Fibroblast of skin of right biceps (primary cell): Measurements from ENCODE around the gene CSK.
"Not testable (repeated sequence)": the region's sequence is repeated elsewhere in the genome, so short reads cannot be mapped to it uniquely, and the experiment has no call there.

Experiments used
- DNase-seq: peaks from one replicate; pipeline ENCODE4 v3.0.0-alpha.2; 2013

The CSK gene

DNA sequence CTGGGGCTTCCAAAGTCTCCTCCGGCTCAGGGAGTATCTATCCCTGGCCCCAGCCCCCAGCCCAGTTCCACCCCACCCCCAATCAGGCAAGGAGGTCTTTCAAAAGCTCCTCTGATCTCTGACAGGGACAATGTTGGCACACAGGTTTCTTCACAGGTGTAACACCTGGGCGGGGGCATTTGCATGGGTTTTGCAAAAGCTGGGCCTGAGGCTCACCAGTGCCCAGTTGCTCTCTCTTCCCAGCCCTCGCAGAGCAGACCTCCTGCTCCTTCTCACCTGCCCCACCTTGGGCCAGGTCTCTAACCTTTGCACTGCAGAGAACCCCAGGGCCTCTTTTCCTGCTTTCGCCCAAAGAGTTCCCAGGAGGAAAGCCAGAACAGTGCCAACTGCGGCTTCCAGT, 8.6 kb upstream of the CSK start:
- no peak for DNase-seq

DNA sequence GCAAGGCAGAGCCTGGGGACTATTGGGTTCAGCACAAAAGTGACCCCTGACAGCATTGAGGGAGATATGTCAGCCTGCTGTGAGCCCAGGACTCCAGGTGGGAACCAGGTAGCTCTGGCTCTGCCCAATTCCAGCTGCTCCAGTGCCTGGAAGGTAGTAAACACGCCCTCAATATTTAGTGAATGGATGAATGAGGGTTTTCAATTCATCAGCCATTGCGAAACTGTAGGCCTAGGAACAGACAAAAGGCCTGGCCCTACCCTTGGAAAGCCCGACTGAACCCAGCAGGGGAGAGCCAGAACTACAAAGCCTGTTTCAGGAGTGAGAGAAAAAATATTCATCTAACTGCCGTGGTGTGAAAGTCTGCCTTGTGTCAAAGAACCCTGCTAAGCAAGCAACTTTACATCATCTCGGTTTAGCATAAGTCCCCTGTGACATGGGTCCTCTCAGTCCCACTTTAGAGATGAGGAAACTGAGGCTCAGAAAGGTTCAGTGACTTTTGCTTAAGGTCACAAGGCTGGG, 8.1 kb upstream of the CSK start:
- no peak for DNase-seq

DNA sequence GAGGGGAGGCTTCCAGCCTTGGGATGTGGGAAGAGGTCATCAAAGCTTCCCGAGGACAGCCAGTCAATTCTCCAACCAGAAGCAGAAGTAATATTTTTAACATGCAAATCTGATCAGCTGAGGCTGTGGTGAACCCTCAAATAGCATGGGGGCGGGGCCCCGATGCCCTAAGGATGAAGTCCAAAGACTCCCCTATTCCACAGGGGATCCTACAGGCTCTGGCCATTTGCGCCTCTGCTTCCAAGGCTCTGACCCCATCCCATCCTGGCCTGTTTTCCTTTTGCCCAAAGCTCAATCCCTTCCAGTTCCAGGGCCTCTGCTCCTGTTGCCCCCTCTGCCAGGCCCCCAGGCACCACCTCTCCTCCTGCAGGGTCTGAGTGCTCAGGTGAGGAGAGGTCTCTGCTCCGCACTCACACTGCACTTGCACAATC, 6.7 kb upstream of the CSK start:
- DNase-seq: no peak

DNA sequence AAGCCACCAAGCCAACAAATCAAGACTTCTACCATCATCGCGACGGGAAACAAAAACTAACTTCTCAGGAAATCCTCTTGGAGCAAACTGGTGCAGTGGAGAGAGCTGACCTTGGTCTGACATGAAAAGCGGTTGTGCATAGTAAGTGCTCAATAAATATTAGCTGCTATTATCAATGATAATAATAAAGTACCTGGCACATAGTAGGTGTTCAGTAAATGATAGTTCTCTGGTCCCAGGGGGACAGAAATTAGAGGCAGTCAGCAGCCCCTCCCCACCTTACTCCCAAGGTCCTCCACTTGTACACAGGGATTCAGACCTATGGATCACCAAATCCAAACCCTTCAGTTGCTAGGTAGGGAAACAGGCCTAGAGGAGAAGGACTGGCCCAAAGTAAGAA, 6.0 kb upstream of the CSK start:
- DNase-seq: no peak

DNA sequence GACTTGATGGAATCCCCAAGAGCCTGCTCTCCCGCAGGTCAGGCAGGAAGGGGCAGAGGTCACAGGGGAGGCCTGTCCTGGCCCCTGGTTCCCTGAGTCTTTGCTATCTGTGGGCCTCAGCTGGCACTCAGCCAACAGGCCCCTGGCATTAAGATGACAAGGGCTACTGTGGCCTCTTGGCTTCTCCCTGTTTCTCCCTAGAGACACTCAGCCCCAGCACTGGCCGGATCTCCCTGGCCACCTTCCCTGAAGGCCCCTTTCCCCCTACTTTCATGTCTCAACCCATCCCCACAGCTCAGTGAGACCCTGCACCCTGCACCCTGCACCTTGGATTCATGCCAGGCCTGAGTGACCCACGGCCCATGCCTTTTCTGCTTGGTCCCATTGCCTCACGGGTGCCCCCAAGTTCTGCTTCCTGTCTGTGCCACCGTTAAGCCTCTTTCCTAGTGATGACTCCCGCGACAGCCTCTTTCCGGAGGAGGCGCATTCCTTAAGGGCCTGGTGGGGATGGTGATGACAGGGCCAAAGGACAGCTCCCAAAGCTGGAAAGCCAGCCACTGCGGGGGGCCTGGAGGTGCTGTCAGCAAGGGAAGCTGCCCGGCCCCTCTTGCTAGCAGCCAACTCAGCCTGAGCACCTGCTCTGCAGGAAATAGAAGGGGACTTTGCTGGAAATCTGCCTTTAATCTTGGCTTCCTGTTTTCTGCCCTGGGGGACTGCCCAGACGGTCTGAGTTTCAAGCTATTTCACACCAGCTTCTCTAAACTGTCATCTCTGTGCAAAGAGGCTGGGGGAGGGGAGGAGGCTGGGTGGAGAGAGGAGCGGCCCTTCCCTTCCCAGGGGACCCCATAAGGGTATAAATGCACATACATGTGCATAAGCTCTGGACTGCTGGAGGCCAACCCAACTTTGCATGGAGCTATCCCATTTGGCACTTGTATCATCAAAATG, 4.8 kb upstream of the CSK start:
- DNase-seq: peak; percentile 48

DNA sequence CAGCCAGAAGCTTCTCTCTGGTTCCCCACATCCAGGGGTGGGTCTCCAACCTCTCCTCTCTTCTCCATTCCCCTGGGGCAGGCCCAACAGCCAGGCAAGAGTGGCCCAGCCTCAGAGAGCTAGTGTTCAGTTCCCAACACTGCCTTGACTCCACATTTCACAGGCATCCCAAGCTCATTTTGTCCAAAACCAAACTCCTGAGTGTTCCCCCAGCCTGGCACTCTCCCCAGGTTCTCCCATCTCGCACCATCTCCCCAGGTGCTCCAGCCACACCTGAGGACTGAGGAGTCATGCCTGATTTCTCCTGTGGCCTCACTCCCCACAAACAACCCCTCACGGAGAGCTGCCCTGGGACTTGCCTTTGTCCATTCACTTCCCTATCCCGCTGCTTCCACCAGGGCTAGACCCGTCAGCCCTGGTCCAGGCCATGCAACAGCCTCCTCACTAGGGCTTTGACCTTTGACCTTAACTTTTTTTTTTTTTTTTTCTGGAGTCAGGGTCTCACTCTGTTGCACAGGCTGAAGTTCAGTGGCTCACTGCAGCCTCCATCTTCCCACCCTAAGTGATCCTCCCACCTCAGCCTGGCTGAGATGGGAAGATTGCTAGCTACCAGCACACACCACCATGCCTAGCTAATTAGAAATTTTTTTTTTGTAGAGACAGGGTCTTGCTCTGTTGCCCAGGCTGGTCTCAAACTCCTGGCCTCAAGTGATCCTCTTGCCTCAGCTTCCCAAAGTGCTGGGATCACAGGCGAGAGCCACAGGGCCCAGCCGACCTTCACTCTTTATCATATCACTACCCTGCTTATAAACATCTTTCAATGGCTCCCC, 3.9 kb upstream of the CSK start:
- DNase-seq: no peak

DNA sequence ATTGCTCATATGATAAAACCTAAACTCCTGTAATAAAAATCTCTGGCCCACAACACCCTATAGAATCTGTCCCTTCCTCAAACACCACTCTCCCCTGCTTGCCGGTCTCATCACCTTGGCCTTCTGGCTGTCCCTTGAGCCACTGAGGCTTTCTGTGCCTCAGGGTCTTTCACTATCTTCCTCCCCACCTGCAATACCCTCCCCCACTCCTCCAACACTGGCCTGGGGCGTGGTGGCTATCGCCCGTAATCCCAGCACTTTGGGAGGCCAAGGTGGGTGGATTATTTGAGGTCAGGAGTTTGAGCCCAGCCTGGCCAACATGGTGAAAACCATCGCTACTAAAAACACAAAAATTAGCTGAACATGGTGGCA, 3.3 kb upstream of the CSK start:
- no peak for DNase-seq

DNA sequence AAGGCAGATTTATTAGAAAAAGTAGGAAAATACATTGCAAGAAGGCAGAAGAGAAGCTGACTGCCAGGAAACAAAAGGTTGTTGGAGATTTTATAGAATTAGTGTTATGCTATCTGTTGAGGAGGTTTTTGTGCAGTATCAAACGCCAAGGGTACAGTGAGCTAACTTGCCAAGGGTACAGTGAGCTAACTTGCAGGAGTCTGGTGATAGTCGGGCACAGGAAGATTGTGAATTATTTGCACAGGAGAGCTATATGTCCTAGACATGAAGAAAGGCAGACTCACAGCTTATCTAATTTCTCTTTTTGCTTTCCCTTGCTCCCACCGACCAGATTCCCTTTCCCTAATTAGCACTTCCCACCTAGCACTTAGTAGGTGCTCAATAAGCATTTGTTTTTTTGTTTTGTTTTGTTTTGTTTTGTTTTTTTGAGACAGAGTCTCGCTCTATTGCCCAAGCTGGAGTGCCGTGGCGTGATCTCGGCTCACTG, 2.7 kb upstream of the CSK start:
- no peak for DNase-seq

DNA sequence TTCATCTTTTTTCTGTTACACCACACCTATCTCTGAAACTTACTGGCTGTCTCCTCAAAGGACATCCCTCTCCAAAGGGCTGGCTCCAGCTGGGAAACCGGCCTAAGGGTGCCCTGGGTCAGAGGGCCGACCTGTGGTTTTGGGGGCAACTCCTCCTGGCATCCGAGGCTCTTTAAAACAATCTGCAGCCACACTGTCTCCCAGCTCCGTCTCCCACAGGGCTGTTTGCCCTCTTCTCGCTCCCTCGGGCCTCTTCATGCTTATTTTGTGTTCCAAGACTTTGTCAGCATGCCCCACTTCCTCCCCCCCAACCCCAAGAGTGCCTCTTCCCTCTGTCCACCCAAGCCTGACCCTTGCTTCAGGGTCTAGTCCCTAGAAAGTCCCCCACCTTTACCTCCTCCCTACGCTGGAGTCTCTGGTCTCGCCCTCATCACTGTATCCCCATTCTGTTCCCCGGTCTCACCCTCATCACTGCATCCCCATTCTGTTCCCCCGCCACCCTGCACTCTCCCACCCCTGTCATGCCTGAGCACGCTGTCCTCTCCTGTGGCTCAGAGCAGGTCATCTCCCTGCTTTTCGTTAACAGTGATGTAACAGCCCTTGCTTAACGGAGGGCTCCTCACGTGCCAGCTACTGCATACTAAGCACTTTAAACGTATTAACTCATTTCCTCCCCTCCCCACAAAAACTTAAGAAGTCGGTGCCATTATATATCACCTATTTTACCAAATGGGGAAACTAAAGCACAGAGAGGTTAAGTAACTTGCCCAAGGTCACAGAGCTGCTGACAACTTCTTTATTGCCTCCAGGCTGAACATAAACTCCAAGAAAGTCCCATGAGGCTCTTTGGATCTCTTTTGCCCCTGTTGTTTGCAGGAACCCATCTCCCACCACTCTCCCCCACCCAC, 1.1 kb upstream of the CSK start:
- DNase-seq: peak; percentile 61

DNA sequence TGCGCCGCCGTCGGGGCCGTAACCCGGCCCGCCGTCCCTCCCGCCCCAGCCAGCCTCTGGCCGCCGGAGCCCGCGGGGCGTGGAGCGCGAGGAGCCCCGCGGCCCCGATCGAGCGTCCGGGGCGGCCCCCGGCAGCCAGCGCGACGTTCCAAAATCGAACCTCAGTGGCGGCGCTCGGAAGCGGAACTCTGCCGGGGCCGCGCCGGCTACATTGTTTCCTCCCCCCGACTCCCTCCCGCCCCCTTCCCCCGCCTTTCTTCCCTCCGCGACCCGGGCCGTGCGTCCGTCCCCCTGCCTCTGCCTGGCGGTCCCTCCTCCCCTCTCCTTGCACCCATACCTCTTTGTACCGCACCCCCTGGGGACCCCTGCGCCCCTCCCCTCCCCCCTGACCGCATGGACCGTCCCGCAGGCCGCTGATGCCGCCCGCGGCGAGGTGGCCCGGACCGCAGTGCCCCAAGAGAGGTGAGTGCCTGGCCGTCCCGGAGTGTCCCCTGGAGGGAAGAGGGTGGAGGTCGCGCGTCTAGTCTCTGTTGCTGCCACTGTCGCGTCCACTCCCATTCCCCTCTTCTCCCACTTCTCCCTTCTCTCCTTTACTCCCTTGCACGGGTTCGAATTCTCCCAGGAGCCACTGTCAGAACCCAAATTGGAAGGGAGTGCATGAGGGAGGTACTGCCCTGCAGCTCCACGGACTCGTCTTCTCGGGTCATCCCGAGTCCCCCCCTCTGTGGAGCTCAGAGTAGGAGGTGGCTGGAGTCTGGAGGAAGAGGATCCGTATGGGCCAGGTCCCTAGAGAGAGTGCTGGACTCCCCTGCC, 585 bp downstream of the CSK start:
- DNase-seq: peak; percentile 27

DNA sequence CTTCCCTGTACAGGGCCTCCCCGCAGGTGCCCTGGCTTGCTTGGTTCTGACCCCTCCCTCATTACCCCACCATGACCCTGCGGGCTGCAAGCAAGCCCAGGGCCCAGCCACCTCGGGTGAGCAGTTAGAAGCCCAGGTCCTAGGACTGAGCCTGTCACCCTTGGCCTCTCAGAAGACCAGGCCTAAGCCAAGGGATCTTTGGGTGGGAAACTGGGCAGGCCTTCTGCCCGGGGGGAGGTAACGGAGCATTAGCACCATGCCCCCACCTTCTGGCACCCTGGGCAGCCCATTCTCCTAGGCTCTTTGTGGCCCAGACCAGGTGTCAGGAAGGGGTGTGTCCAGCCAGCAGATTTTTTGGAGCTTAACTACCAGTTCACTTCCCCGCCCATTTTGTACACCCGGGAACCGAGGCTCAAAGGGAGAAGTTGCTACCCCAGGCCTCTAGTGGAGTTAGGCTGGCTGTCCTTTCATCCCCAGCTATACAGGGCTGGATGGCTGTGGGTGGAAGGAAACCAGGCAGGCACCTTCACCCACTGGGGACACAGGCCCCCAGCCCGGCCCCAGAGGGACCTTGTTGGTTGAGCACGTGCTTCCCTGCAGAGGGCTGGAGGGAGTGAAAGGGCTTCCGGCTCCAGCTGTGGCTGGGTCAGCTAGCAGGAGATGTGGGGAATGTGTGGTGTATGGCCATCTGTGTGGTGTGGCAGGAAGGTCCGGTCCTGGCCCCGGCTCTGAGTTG, 1.4 kb downstream of the CSK start:
- DNase-seq: peak; percentile 8

DNA sequence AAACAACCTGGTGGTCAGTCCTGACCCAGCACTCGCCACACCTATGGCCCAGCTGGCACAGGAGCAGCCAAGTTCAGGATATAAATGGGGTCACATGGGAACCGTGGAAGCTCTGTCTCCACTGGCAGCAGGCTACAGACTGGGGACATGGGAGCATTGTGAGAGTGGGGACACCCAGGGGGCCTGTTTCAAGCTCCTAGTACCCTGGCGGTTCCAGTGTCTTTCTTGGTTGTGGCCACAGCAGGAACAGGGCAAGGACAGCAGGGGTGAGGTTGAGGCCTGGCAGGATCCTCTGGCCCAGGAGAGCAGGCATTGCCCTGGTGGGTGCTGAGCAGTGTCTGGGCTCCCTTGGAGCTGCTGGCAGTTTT, 1.9 kb downstream of the CSK start:
- DNase-seq: no peak

DNA sequence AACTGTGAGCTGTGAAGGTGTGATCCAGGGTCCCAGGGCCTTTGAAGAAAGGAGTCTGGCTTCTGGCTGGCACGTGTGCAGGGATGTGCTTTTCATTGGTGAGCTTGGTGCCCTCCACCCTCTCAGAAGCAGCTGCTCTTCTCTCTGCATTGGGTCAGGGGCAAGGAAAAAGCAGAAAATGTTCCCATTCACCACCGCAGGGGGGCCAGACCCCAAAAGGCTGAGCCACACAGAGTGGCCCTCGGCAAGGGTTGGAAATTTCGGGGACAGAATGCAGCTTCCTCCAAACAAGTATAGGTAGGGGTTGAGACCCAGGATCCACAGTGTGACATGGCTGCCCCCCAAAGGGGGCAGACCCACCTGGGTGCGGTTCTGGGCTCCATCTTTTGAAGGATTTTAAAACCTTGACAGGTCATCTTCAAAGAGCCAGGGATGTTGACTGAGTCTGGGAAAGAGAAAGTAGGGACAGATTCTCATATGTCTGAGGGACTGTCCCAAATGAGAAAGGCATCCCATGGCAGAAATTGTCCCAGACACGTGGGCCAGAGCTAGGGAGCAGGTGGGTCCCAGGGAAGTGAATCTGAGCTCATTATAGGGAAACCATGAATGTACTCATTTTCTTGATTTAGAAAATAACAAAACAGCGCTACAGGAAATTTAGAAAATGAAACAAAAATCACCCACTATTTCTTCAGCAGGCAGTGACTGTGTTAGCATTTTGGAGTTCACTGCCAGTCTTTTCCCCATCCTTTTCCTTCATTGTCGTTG, 2.7 kb downstream of the CSK start:
- DNase-seq: no peak

DNA sequence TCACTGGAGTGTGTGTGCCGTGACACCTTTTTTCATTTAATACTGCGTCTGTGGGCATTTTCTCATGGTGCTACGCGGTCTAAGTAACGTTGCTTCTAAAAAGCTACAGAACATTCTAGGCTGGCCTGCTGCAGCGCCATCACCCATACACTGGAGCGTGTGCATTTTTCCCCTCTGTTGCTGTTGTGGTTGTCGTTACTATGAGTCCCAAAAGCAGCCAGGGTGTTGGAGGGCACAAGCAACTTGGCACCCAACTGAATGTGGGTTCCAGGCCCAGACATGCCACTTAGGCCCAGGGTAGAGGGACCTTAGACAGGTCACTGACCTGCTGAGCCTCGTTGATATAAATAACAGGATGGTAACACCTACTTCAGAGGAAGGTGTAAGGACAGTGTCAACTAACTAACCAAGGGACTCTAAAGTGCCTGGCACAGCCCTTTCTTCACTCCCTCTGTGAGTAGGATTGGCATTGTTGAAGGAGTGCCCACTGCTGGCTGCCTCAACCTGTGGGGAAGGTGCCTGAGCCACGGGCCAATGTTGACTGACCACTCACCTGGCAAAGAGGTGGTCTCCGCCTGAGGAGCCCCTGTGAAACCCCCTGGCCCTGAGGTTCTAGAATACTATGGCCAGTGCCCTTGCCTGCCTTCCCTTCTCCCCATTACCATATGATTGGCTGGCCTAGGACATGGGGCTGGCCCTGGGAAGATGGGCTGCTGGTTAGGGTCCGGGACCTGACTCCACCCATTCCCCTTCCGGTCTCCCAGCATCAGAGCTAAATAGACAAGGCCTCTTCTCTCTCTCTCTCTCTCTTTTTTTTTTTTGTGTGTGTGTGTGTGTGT, 3.5 kb downstream of the CSK start:
- no peak for DNase-seq

DNA sequence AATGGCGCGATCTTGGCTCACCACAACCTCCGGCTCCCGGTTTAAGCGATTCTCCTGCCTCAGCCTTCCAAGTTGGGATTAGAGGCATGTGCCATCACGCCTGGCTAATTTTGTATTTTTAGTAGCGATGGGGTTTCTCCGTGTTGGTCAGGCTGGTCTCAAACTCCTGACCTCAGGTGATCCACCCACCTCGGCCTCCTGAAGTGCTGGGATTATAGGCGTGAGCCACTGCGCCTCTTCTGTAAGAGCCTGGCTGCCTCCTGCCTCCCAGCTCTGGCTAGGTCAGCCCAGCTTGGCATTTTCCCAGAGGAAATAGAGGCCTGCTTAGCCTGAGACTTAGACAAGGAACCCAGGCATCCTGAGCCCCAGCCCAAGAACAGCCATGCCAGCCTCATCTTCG, 4.2 kb downstream of the CSK start:
- DNase-seq: not testable (repeated sequence)

DNA sequence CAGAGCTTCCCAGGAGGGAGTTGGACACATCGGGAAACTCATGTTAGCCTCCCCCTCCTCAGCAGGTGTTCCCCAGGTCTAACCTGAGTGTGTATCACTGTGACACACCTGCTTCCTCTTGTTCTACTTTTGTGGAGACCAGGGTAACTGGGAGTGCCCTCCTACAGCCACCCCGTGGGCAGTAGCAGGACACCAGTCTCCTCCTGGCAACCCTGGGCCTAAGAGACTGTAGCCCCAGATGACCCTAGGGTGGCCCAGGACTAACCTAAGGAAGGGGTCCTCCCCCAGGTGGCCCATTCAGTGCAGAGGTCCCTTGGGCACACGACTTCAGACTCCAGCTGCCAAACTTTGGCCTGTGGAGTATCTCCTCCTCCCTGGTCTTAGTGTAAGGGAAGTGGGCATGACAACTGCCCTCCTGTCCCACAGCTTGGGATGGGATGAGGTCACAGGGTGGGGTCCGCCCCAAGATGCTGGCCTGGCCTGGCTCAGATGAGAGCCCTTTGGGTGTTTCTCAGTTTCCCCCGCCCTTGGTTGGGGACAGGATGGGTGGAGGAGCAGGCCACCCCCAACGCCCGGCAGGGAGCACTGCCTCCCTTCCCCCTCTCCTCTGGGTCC, 4.8 kb downstream of the CSK start:
- DNase-seq: no peak

DNA sequence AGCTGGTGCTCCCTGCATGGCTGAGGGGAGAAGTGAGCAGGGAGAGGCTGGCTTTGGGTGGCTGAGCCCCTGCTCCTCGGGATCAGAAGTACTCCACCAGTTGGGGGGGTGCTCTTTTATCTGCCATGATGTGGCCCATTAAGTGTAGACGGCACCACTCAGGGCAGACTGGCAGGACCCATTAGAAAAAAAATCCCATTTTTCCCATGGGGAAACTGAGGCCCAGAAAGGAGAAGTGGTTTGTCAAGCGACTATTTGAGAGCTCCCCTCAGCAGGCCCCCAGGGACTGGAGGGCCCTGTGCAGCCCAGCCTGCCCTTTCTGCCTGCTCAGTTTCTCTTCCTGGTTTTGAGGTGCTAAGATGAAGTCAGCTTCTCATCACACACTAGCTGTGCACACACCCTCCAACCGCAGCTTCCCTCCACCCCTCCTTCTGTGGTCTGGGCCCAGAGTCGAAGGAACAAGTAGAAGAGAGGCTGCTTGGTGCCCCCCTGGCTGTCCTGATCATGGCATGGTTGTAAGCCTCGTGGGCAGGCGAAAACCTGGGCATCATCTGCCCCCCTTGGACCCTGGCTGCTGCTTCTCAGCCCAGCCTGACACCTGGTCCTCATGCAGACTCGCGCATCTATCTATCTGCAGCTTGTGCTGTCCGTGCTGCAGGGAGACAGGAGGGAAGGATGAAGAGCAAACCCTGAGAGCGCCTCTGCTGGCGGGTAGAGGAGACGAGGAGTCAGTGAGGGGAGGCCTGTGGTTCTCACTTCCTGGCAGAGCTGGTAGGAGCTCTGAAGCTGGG, 5.6 kb downstream of the CSK start:
- peak; percentile 73 for DNase-seq
